Tibial nerve (tissue), 4 donors: ENCODE results near the gene TMEM109.

Experiments used
- CTCF ChIP-seq, 5 experiments: fragments of 200-600 bp in 3 of 5; fragments of 450-650 bp in 2 of 5; sonication (generic) in 3 of 5; IDR thresholded peaks; one replicate each; pipeline ENCODE4 v1.5.1; 2016 to 2019; ENCODE audit warnings: antibody characterized with exemption in 5 of 5, mild to moderate bottlenecking in 3 of 5, moderate library complexity in 2 of 5
- EP300 ChIP-seq, 2 donors: sonication (generic); formaldehyde crosslinking; IDR thresholded peaks; one replicate each; pipeline ENCODE4 v1.6.1; 2017; ENCODE audit warnings: antibody characterized with exemption in 2 of 2, mild to moderate bottlenecking in 1 of 2

- peak in 4 of 5 experiments; percentile 10 to 26 (median 24) for TF ChIP-seq CTCF (IDR thresholded peaks at IDR 0.05)
- peak in 1 of 2 donors; percentile 36 for TF ChIP-seq EP300 (IDR thresholded peaks at IDR 0.05)
Measured at GRCh38 chr11:60915248-60915914, 1.4 kb downstream of the TMEM109 start.
